Medulla oblongata (tissue), 1 donor: ENCODE measurements around the gene CASK.
"Not testable (repeated sequence)": the region's sequence is repeated elsewhere in the genome, so short reads cannot be mapped to it uniquely, and the experiment has no call there.

ENCODE experiments used
- DNase-seq: peaks from one replicate; pipeline ENCODE4 v3.0.0-alpha.2; 2015; ENCODE audit errors: extremely low spot score

Gene CASK

GRCh38 chrX:41734530-41734929 lies 188.8 kb downstream of the CASK start:
- peak; percentile 39 for DNase-seq

- DNase-seq, result peak; percentile 27
Measured at GRCh38 chrX:41733939-41734338, 189.4 kb downstream of the CASK start.

- no peak for DNase-seq
Measured at GRCh38 chrX:41732260-41732659, 191.1 kb downstream of the CASK start.

- DNase-seq, result no peak
Measured at GRCh38 chrX:41730081-41730480, 193.3 kb downstream of the CASK start.

DNA sequence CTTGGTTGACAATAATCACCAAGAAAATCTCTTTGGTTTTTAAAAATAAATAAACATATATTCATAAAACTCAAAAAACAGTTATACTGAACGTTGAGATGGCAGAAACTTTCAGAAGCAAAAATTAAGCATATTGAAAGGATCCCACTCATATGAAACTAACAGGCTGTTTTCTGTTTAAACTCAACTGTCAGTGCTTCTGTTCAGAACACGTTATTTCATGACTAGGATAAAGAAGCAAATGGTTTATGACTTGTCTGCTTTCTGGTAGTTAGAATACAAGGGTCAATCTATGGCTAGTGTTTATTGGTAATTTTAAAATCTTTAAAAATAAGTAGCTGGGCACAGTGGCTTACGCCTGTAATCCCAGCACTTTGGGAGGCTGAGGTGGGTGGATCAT lies 195.2 kb downstream of the CASK start:
- DNase-seq, result no peak

DNA sequence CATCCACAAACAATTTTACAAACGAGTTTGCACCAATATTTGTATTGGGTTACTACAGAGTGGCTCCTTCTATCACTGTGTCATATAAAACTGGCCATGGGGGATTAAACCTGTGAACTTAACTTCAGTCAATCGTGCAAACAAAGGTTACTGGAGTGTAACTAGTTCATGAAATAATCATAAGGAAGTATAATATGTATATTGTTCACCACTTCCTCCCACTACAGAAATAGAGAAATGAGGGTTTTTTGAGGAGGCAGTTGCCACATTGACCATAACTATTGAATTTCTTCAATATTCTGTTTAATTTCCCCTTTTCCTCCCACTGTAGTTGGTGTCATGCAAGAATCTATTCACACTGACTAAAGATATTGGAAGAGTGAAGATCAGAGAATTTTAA lies 199.5 kb downstream of the CASK start, which contains the start of gene GPR82:
Gene GPR82, plus strand, starts transcription at position 356 of the 400 bp plus-strand sequence. CDS start 2,846 bp downstream, outside the sequence.
- DNase-seq, result no peak

DNA sequence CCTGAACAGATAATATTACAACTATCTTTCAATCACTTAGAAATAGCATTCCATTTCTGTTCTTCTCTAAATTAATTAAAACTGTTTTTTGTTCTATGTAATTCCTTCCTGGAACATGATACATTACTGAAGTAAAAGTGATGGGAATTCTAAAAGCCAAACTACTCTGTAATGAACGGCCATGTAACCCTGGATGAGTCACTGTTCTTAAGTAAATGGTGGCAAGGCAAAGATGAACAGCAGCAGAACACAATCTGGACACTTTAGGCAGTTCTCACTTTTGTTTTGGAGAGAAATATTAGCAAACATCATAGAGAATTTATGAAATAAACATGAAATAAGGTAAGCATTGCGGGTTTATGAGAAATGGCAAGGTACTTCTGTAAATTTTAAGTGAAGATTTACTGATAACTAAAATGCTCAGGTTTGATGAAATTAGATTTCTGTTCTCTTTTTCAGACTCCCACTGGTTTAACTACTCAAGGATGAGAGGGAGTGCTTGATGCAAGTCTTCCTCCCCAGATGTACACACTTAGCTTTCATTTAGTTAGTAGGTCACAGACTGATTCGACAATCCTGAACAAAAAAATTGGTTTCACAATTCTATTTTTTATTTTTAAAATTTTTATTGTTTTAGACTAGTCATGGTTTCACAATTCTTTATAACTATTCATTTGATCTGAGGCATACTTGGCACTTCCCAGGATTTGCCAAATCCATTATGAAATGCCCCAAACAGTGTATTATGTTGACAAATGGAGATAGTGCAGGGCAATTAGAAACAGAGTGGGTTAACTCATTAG lies 200.3 kb downstream of the CASK start:
- DNase-seq, result no peak

DNA sequence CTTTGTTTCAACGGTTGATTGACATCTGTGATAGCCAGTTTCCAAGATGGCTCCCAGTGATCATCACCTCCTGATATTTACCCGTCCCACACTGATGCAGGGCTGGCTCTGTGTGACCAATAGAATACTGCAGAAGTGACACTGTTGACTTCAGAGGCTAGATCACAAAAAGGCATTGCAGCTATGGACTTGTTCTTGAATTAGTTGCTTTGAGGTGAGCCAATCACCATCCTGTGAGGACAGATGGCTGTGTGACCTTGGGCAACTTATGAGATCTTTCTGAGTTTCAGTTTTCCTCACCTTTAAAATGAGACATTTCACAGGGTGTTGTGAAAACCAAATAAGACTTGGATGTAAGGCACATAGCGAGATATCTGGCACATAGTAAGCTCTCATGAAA lies 201.1 kb downstream of the CASK start:
- DNase-seq, result no peak

DNA sequence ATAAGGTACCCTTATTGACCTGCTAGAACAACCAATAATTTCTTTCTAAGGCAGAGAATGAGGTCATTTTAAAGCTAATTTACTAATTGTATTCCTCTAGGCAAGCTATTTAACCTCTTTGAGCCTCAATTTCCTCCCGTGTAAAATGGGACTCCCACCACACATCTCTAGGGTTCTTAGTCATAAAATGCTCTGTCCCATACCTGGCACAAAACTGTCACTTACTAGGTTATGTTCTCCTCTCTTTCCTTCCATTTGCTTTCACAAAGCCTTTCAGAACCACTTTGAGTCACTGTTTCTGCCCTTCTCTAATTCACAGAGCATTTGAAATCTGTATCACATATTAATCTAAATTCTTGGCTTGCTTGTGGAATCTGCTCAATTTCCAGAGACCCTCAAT lies 201.8 kb downstream of the CASK start:
- no peak for DNase-seq

DNA sequence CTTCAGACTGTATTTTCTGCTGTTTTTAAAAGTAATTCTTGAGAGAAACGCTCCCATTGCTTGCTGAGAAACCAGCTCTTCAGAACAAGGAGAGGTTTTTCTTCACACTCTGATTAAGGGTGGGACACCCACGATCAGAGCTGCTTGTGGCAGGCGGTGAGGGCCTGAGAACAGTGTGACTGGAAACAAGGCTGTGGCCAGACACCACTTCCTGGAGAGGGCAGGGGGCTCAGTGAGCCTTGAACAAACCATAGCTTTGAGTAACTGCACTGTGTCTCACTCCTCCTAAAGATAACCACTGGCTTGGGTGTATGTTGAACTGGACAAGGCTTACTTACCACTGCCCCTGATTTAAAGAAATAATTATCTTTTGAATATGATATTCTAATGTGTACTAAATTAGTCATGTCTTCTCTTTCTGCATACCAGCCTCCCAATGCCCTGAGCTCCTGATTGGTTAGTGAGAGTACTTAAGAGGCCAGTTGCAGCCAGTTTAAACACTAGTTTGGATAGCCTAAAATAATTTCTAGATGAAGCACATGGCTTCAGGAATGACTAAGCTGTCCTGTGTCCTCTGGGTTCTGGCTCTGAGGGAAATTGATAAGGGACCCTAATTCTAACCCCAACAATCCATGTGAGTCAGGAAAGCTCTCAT lies 203.1 kb downstream of the CASK start:
- DNase-seq, result no peak

DNA sequence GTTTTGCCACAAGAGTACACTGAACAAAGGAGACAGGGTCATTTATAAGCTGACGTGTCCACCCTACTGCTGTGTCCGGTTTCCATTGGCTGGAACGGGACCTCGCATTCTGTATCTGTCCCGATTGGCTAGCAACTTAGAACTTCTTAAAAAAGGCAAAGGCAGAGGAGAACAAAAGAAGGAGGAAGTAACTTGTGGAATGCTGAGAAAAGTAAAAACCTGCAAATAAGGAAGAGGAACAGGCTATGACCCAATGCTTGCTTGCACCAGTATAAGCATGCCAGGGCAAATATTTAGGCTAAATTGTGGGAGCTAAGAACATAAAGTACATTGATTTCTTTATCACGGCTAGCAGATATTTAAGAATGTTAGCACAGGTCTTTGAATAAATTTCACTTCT lies 203.7 kb downstream of the CASK start:
- DNase-seq, result not testable (repeated sequence)

GRCh38 chrX:41718481-41719235 lies 204.7 kb downstream of the CASK start:
- peak; percentile 74 for DNase-seq

DNA sequence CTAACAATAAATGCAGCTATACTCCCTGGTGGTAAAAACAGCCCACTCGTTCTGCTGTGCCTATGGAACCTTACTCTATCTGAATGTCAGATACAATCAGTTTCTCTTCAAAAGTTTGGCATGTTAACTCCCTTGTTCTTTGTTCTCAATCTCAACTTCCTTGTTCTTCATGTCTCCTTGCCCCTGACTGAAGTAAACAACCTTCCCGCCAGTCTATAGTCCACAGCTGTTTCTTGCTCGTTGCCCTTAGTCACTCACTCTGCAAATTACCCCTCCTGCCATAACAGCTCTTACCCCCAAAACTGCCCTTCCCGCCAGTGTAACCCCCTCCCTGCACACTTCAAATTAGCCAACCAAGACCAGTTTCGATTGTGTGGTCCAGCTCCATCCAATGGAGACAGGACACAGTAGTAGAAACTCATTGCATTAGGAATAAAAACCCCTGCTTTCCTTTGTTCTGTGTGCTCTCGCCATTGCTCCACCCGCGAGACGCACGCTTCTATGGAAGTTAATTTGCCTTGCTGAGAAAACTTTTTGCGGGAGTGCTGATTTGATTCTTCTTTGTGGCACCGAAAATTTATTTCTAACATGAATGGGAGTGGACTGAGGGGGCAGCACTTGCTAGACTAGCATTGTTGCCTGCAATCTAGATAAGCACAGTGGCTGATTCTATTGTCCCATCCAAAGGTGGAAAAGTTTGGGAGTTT lies 206.4 kb downstream of the CASK start:
- DNase-seq, result no peak

GRCh38 chrX:41716222-41716621 lies 207.1 kb downstream of the CASK start:
- DNase-seq, result no peak

- DNase-seq, result no peak
Measured at GRCh38 chrX:41711021-41711667, 212.2 kb downstream of the CASK start.

- DNase-seq, result no peak
Measured at GRCh38 chrX:41708486-41708885, 214.9 kb downstream of the CASK start.

DNA sequence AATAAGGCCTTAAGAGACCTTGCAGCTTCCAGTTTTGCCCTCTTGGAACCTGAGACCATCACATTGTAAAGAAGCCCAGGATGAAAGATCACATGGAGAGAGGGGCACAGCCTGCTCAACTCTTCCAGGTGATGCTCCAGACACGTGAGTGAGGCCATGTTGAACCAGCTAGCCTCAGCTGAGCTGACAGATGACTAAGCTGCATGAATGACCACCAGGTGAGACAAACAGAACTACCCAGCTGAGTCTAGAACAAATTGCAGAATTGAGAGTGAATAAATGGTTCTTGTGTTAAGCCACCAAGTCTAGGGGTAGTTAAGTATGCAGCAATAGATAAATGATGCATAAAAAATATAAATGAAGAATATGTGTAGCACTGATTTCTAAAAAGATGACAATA lies 216.1 kb downstream of the CASK start:
- no peak for DNase-seq

DNA sequence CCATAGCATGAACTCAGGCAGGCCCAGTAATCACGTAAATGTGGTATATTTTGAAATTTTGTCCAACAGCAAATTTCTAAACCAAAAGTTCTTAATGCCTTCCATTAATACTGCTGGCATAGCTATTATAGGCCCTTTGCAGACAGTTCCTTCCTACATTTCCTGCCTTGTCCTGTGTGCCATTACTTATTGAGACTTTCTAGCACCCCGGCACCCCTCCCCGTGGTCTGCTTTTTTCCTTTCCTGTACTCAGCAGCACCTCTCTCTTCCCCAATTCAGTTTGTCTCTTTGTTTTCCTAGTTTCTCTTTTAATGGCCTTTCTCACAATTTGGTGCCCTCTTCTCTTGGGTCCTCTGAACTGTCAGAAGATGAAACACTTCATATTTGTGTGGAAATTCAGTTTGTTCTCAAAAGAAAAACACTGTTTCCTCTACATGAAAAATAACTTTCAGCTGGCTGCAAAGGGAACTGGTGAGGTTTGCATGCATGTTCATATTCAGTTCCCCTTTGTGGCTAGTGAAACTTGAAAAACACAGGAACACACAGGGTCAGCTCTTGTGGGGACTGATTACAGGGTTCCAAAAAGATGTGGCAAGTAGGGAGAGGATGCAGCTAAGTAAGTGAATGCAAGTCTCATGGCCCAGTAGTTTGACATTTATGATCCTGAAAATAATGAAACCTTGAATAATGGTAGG lies 217.5 kb downstream of the CASK start:
- peak; percentile 50 for DNase-seq

- DNase-seq, result no peak
Measured at GRCh38 chrX:41705042-41705441, 218.3 kb downstream of the CASK start.

- DNase-seq, result no peak
Measured at GRCh38 chrX:41703574-41704029, 219.8 kb downstream of the CASK start.

DNA sequence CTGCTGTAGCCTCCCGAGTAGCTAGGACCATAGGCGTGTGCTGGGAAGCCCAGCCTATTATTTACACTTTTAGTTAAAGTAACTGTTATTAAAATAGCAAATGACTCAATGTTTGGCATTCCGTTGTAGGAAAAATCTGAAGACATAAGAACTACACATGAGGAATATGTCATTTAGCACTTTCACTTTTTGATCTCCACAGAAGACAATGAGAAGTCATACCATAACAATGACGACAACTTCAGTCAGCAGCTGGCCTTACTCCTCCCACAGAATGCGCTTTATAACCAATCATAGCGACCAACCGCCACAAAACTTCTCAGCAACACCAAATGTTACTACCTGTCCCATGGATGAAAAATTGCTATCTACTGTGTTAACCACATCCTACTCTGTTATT lies 227.9 kb downstream of the CASK start:
- no peak for DNase-seq
